Right lobe of liver (tissue), 6 donors: ENCODE results near the gene BPIFB2. TPM values are rescaled to one million over a fixed set of nuclear protein-coding genes. Genes with fewer than 3 reads are reported as not detected.
"Not testable (repeated sequence)": the region's sequence is repeated elsewhere in the genome, so short reads cannot be mapped to it uniquely, and the experiment has no call there.

Experiments
- ATAC-seq, 4 donors: fragments of 200-7000 bp; cut with Tn5 transposase; one replicate each; pipeline ENCODE4 v1.9.1; 2020; ENCODE audit warnings: mild to moderate bottlenecking in 4 of 4, moderate library complexity in 4 of 4
- DNase-seq, 3 donors: peaks; one replicate each; pipeline ENCODE4 v3.0.0-alpha.2; 2020
- H3K27ac ChIP-seq, 3 donors: fragments of 200-600 bp; one replicate each; pipeline ENCODE4 v1.8.0; 2022
- H3K27me3 ChIP-seq, 2 donors: fragments of 200-600 bp; one replicate each; pipeline ENCODE4 v1.8.0; 2022
- H3K36me3 ChIP-seq, 4 donors: fragments of 200-600 bp; sonication (generic) in 1 of 4; one replicate each; pipeline versions ENCODE4 v1.5.1 to v1.8.0; 2017 to 2022; ENCODE audit warnings: control low read depth in 1 of 4
- H3K4me1 ChIP-seq, 4 donors: fragments of 200-600 bp; sonication (generic) in 1 of 4; one replicate each; pipeline versions ENCODE4 v1.5.1 to v1.8.0; 2017 to 2022; ENCODE audit warnings: control low read depth in 1 of 4
- H3K4me3 ChIP-seq, 3 donors: fragments of 200-600 bp; one replicate each; pipeline ENCODE4 v1.8.0; 2022
- H3K9me3 ChIP-seq, 4 donors: fragments of 200-600 bp; sonication (generic) in 1 of 4; one replicate each; pipeline versions ENCODE4 v1.5.1 to v1.8.0; 2017 to 2022; ENCODE audit warnings: control low read depth in 1 of 4
- POLR2A ChIP-seq: fragments of 450-650 bp; IDR thresholded peaks from one replicate; pipeline ENCODE4 v1.6.1; 2017; ENCODE audit warnings: antibody characterized with exemption, mild to moderate bottlenecking
- WGBS: methylation state at CpG from one replicate; pipeline ENCODE4 v1.1.6; 2018; ENCODE audit warnings: low coverage, low lambda C conversion rate; ENCODE audit not compliant: insufficient coverage; ENCODE audit errors: missing lambda C conversion rate; 5-methylcytosine and 5-hydroxymethylcytosine counted together
- intact Hi-C, 2 donors: fragments of 100-400 bp; cut with DNase I; formaldehyde crosslinking; loops; one replicate each; pipeline versions ENCODE4 v1.11.2 to v1.14.1; 2022
- total RNA-seq, 6 experiments: library from RNA; depleted of rRNA in 2 of 6; stranded (reverse); fragments of >200 nt in 2 of 6; fragmentation: NEBNext Ultra II Directional in 3 of 6; extraction: Animal tissue kit (Norgen Biotek cat#: 25700) in 3 of 6; gene quantifications; one replicate each; pipeline versions ENCODE4 v1.1.0 to v1.2.4, GENCODE V29; 2016 to 2023
- TF ChIP-seq, protein P1 (sequence below), 4 donors: fragments of 200-600 bp in 3 of 4; fragments of 450-650 bp in 1 of 4; IDR thresholded peaks; one replicate each; pipeline versions ENCODE4 v1.5.1 to v1.8.0; 2016 to 2022; ENCODE audit warnings: antibody characterized with exemption in 4 of 4, mild to moderate bottlenecking in 2 of 4
- donor health status: DM: no; HTN: yes; CAD: no.
- donor health status: DM: no; HTN: no; CAD: no.
- donor health status: DM: no; HTN: no; CAD: no.
- donor health status: DM: no; HTN: yes; CAD: no.
- donor health status: DM: no; HTN: yes; CAD: no.

Gene BPIFB2
- total RNA-seq, 6 experiments from 2014 or later: 0.12 TPM; not detected in 5

DNA sequence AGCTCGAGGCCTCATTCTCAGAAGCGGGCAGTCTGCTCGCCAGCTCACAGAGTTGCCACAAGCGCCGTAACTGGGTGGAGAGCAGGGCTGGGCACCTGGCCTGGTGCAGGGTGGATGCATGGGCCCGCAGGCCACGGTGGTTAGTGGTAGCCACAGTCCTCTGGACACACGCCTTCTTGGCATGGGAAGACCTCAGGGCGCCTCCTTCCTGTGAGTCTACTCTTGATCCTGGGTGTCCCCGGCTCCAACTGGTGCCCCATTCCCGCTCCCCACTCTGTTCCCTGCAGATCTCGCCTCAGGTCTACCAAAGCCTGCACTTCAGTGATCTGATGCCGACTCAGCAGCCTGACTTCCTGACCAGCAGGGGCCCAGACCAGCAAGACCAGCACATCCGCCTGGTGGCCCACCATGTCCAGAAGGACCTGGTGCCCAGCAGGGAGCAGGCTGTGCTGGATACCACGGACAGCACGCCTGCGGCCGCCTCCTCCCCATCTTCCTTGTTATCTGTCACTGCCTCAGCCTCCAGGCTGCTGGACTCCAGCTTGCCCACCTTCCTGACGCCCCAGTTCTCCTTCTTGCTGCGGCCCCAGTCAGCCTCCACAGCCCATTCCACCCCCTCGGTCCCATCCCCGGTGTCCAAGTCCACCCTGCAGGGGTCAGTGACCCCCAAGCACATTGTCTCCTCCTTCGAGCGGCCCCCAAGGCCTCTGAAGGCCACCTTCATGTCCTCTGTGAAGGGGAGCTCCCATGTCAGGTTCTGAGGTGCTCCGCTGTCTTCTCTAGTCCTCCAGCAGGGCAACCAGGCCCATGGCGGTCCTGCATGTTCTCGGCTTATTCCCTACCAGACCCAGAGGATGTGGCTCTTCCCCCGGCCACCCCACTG is 46.4 kb upstream of the BPIFB2 start:
- TF ChIP-seq, protein P1, sequence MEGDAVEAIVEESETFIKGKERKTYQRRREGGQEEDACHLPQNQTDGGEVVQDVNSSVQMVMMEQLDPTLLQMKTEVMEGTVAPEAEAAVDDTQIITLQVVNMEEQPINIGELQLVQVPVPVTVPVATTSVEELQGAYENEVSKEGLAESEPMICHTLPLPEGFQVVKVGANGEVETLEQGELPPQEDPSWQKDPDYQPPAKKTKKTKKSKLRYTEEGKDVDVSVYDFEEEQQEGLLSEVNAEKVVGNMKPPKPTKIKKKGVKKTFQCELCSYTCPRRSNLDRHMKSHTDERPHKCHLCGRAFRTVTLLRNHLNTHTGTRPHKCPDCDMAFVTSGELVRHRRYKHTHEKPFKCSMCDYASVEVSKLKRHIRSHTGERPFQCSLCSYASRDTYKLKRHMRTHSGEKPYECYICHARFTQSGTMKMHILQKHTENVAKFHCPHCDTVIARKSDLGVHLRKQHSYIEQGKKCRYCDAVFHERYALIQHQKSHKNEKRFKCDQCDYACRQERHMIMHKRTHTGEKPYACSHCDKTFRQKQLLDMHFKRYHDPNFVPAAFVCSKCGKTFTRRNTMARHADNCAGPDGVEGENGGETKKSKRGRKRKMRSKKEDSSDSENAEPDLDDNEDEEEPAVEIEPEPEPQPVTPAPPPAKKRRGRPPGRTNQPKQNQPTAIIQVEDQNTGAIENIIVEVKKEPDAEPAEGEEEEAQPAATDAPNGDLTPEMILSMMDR (IDR thresholded peaks at IDR 0.05): no peak
- TF ChIP-seq POLR2A: no peak
- ATAC-seq (peak in 1 of 4 donors; percentile 16), DNase-seq (peak in 1 of 3 donors; percentile 33)
- intact Hi-C loops: no loop called here
- H3K27me3 ChIP-seq: no peaks in the 10 kb centered on the region
- no peak overlapping the region for H3K27ac ChIP-seq
- 70% methylated on average over 10 of the region's 28 CpGs for WGBS
- no peak overlapping the region for H3K4me3 ChIP-seq
- no peaks in the 10 kb centered on the region for H3K36me3 ChIP-seq
- peaks cover 0 to 5% (median 0%) of the 10 kb centered on the region in 4 donors for H3K9me3 ChIP-seq
- H3K4me1 ChIP-seq: no peaks in the 10 kb centered on the region

DNA sequence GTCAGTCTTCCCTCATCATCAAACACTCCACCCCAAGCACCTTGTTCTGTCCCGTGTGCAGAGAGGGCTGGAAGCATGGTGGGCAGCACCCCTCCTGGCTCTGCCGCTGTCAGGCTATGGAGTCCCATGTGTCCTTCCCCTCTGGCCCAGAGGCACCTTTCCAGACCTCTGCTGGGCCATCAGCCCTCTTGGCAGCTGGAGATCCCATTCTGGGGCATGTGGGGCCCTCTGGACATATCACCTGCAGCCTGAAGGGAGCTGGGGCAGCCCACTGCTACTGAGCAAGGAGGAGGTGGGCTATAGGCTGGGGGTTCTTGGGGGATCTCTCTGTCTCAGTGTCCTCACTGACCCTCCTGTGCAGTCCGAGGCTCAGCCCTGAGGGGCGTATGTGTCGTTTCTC is 45.5 kb upstream of the BPIFB2 start:
- Histone ChIP-seq H3K27ac (no peak overlapping the region), H3K9me3 (no peaks in the 10 kb centered on the region), H3K27me3 (no peaks in the 10 kb centered on the region), H3K4me3 (no peak overlapping the region), H3K36me3 (no peaks in the 10 kb centered on the region), H3K4me1 (no peaks in the 10 kb centered on the region)
- WGBS: 86% methylated on average over 4 of the region's 5 CpGs
- DNase-seq: no peak
- intact Hi-C loops: no loop called here
- no peak for TF ChIP-seq POLR2A
- TF ChIP-seq, protein P1 (IDR thresholded peaks at IDR 0.05): no peak
- no peak for ATAC-seq

DNA sequence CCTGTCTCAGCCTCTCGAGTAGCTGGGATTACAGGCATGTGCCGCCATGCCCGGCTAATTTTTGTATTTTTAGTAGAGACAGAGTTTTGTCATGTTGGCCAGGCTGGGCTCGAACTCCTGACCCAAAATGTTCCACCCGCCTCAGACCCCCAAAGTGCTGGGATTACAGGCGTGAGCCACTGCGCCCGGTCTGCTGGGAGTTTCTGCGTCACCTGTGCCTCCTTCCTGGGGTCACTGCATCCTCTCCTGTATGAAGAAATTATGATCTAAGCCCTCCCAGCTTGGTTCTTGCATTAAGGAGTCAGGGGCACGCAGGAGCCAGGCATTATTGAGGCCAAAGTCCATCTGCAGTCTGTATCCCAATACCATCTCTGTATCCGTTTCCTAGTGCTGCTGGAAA is 44.9 kb upstream of the BPIFB2 start:
- H3K9me3 ChIP-seq, DNase-seq, H3K27ac ChIP-seq, H3K4me3 ChIP-seq, H3K4me1 ChIP-seq, H3K27me3 ChIP-seq, H3K36me3 ChIP-seq, ATAC-seq, intact Hi-C loops: not testable (repeated sequence)
- 55% methylated on average over 3 of the region's 11 CpGs for WGBS

DNA sequence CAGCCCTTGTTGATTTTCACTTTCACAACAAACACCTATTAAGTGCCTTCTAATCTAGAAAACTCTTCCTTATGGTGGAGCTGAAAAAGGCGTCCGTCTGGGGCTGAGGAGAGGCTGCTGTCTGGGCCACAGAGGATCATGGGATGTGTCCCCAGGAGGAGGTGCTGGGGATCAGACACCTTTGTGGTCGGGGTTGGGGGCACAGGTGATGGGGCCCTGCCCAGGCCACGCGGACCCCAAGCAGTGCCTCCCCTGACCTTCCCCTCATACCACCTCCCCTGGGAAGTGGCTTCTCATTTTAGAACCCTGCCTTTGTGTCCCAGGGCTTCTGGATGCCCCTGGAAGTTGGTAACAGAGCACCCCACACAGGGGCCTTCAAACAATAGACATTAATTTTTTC is 44.3 kb upstream of the BPIFB2 start:
- no peak overlapping the region for H3K27ac ChIP-seq
- no peak overlapping the region for H3K4me3 ChIP-seq
- TF ChIP-seq, protein P1 (IDR thresholded peaks at IDR 0.05): no peak
- no peak for TF ChIP-seq POLR2A
- intact Hi-C loops: no loop called here
- no peaks in the 10 kb centered on the region for H3K36me3 ChIP-seq
- DNase-seq (no peak), ATAC-seq (no peak)
- no peaks in the 10 kb centered on the region for H3K27me3 ChIP-seq
- H3K9me3 ChIP-seq: no peaks in the 10 kb centered on the region
- no peaks in the 10 kb centered on the region for H3K4me1 ChIP-seq
- no CpG with 5 or more reads among the region's 5 CpGs for WGBS

DNA sequence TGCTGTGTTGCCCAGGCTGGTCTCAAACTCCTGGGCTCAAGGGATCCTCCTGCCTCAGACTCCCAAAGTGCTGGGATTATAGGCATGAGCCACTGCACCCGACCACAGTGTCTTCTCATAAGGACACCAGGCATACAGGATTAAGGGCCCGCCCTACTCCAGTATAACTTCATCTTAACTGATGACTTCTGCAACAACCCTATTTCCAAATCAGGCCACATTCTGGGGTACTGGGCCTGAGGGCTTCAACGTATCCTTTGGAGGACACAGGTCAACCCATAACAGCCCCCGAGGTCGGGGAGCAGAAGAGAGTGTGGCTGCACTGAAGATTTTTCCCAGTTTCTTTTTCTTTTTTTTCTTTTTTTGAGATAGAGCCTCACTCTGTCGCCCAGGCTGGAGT is 42.9 kb upstream of the BPIFB2 start:
- TF ChIP-seq, protein P1 (IDR thresholded peaks at IDR 0.05): no peak
- TF ChIP-seq POLR2A: no peak
- no peaks in the 10 kb centered on the region for H3K4me1 ChIP-seq
- H3K9me3 ChIP-seq: no peaks in the 10 kb centered on the region
- H3K27me3 ChIP-seq: no peaks in the 10 kb centered on the region
- intact Hi-C loops: no loop called here
- DNase-seq (peak in 1 of 3 donors; percentile 13), ATAC-seq (no peak)
- WGBS: 69% methylated on average over 5 of the region's 6 CpGs
- no peak overlapping the region for H3K4me3 ChIP-seq
- H3K27ac ChIP-seq: no peak overlapping the region
- no peaks in the 10 kb centered on the region for H3K36me3 ChIP-seq
